K562 (cell line): Measurements from ENCODE around the gene VIM. TPM values are rescaled to one million over a fixed set of nuclear protein-coding genes. Genes with fewer than 3 reads are reported as not detected.

Source experiments
- BACH1 ChIP-seq: fragments of 200-800 bp; sonication (Bioruptor generic); IDR thresholded peaks from 2 replicates; pipeline ENCODE4 v1.6.1; 2016; ENCODE audit warnings: missing genetic modification characterization, missing compliant biosample characterization
- BRF2 ChIP-seq: IDR thresholded peaks from 3 replicates; pipeline ENCODE4 v1.6.1; 2011; ENCODE audit warnings: borderline replicate concordance, mild to moderate bottlenecking; ENCODE audit not compliant: insufficient read length, insufficient read depth
- ETV1 ChIP-seq: fragments of 450-650 bp; conservative IDR thresholded peaks from 2 replicates; pipeline ENCODE4 v1.6.1; 2016; ENCODE audit warnings: missing genetic modification characterization, control low read depth, low read depth, missing compliant biosample characterization
- GATA2 ChIP-seq: sonication (generic); formaldehyde crosslinking; IDR thresholded peaks from 2 replicates; pipeline ENCODE4 v1.4.0; 2020; ENCODE audit warnings: mild to moderate bottlenecking, missing genetic modification reagents
- GTF2F1 ChIP-seq: IDR thresholded peaks from 2 replicates; pipeline ENCODE4 v1.6.1; 2011; ENCODE audit warnings: low read depth, low read length, improper control_type of control experiment
- HDAC6 ChIP-seq: IDR thresholded peaks from 2 replicates; pipeline ENCODE4 v1.6.1; 2012; ENCODE audit warnings: low read depth, mild to moderate bottlenecking, control low read depth, inconsistent platforms, low read length, moderate library complexity
- LCOR ChIP-seq: sonication (generic); formaldehyde crosslinking; IDR thresholded peaks from 2 replicates; pipeline ENCODE4 v1.8.0; 2022; ENCODE audit warnings: mild to moderate bottlenecking, missing genetic modification reagents
- MAFK ChIP-seq: IDR thresholded peaks from 2 replicates; pipeline ENCODE4 v1.6.1; 2011; ENCODE audit warnings: low read length, improper control_type of control experiment
- MTA3 ChIP-seq: fragments of 450-650 bp; formaldehyde crosslinking; IDR thresholded peaks from 2 replicates; pipeline ENCODE4 v1.6.1; 2017; ENCODE audit warnings: mild to moderate bottlenecking, borderline replicate concordance
- NFE2 ChIP-seq: IDR thresholded peaks from 2 replicates; pipeline ENCODE4 v1.6.1; 2014; ENCODE audit warnings: antibody characterized with exemption, low read depth
- POLR2G ChIP-seq: fragments of 200-400 bp; formaldehyde crosslinking; IDR thresholded peaks from 2 replicates; pipeline ENCODE4 v1.6.1; 2017; ENCODE audit warnings: low read depth, mild to moderate bottlenecking, antibody characterized with exemption, low read length, moderate library complexity
- SMC3 ChIP-seq: conservative IDR thresholded peaks from 2 replicates; pipeline ENCODE4 v1.6.1; 2011; ENCODE audit warnings: low read depth, low read length, improper control_type of control experiment; ENCODE audit not compliant: insufficient read depth
- TAF15 ChIP-seq: fragments of 200-400 bp; formaldehyde crosslinking; IDR thresholded peaks from 2 replicates; pipeline ENCODE4 v1.6.1; 2017; ENCODE audit warnings: mild to moderate bottlenecking, low read depth, low read length, moderate library complexity
- TSHZ1 ChIP-seq: fragments of 250-450 bp; sonication (Bioruptor Pico); IDR thresholded peaks from 2 replicates; pipeline ENCODE4 v1.4.0; 2020; ENCODE audit warnings: mild to moderate bottlenecking, moderate library complexity
- ZKSCAN1 ChIP-seq: fragments of 150-350 bp; IDR thresholded peaks from 2 replicates; pipeline ENCODE4 v1.6.1; 2016; ENCODE audit warnings: low read depth, low read length
- ZNF124 ChIP-seq: sonication (generic); formaldehyde crosslinking; IDR thresholded peaks from 2 replicates; pipeline ENCODE4 v1.8.1; 2022; ENCODE audit warnings: missing genetic modification reagents
- ZNF354B ChIP-seq: fragments of 250-450 bp; sonication (Bioruptor Pico); IDR thresholded peaks from 2 replicates; pipeline ENCODE4 v1.4.0; 2020
- ZNF764 ChIP-seq: fragments of 250-450 bp; sonication (Bioruptor Pico); IDR thresholded peaks from 2 replicates; pipeline ENCODE4 v1.4.0; 2020; ENCODE audit warnings: low read depth, mild to moderate bottlenecking, moderate library complexity
- polyA plus RNA-seq, 8 experiments: library from polyadenylated mRNA; depleted of rRNA in 4 of 8; stranded (reverse) in 5 of 8; unstranded in 3 of 8; fragments of >200 nt; fragmentation: Nextera tagmentation in 2 of 8; fragmentation: Illumina TruSeq in 1 of 8; extraction: Ambion mirVana in 2 of 8; extraction: Trizol in 1 of 8; gene quantifications; 2 replicates each; pipeline versions ENCODE4 v1.2.1 to v1.2.3, GENCODE V29; 2011 to 2014; ENCODE audit warnings: inconsistent platforms in 1 of 8, missing spikeins in 1 of 8
- total RNA-seq, 7 experiments: library from RNA; depleted of rRNA in 6 of 7; stranded (reverse); fragments of >200 nt in 6 of 7; fragmentation: Illumina TruSeq in 2 of 7; extraction: Trizol in 2 of 7; gene quantifications; 2 replicates each; pipeline versions ENCODE4 v1.2.1 to v1.2.3, GENCODE V29; 2011 to 2021; ENCODE audit warnings: low replicate concordance in 1 of 7
- TF ChIP-seq, protein P1 (sequence below): conservative IDR thresholded peaks from 2 replicates; pipeline ENCODE4 v1.6.1; 2011; ENCODE audit warnings: low read depth, mild to moderate bottlenecking, low read length; ENCODE audit not compliant: control insufficient read depth
- TF ChIP-seq, protein P2 (sequence below): fragments of 150-350 bp; IDR thresholded peaks from 2 replicates; pipeline ENCODE4 v1.6.1; 2014; ENCODE audit warnings: low read depth, mild to moderate bottlenecking, low read length, borderline replicate concordance

VIM gene
- total and polyA plus RNA-seq, 9 of the 15 experiments (the other 6 are each of a cell fraction or from before 2014, with no cell fraction given) = 86.0 to 621 (median 383) TPM

GRCh38 chr10:17244700-17245365 is 16.8 kb downstream of the VIM start (continued):
- TF ChIP-seq GATA2 (0 out of 2 replicates have a peak, but pooled peaks have one; percentile 58), POLR2G (no peak), ZNF124 (CRISPR knock-in tag) (no peak), TAF15 (no peak), ZKSCAN1 (no peak), BACH1 (tag) (no peak), HDAC6 (no peak), ETV1 (no peak), MTA3 (no peak), SMC3 (no peak), BRF2 (no peak), GTF2F1 (no peak), ZNF354B (no peak), LCOR (peak; percentile 42; the same call in 1 of the 2 replicates), ZNF764 (no peak), NFE2 (no peak), MAFK (no peak), TSHZ1 (CRISPR knock-in tag) (no peak)
- TF ChIP-seq, protein P1, sequence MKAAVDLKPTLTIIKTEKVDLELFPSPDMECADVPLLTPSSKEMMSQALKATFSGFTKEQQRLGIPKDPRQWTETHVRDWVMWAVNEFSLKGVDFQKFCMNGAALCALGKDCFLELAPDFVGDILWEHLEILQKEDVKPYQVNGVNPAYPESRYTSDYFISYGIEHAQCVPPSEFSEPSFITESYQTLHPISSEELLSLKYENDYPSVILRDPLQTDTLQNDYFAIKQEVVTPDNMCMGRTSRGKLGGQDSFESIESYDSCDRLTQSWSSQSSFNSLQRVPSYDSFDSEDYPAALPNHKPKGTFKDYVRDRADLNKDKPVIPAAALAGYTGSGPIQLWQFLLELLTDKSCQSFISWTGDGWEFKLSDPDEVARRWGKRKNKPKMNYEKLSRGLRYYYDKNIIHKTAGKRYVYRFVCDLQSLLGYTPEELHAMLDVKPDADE = no peak
- TF ChIP-seq, protein P2, sequence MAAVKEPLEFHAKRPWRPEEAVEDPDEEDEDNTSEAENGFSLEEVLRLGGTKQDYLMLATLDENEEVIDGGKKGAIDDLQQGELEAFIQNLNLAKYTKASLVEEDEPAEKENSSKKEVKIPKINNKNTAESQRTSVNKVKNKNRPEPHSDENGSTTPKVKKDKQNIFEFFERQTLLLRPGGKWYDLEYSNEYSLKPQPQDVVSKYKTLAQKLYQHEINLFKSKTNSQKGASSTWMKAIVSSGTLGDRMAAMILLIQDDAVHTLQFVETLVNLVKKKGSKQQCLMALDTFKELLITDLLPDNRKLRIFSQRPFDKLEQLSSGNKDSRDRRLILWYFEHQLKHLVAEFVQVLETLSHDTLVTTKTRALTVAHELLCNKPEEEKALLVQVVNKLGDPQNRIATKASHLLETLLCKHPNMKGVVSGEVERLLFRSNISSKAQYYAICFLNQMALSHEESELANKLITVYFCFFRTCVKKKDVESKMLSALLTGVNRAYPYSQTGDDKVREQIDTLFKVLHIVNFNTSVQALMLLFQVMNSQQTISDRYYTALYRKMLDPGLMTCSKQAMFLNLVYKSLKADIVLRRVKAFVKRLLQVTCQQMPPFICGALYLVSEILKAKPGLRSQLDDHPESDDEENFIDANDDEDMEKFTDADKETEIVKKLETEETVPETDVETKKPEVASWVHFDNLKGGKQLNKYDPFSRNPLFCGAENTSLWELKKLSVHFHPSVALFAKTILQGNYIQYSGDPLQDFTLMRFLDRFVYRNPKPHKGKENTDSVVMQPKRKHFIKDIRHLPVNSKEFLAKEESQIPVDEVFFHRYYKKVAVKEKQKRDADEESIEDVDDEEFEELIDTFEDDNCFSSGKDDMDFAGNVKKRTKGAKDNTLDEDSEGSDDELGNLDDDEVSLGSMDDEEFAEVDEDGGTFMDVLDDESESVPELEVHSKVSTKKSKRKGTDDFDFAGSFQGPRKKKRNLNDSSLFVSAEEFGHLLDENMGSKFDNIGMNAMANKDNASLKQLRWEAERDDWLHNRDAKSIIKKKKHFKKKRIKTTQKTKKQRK = no peak
